Measurements from ENCODE around the gene ZNF554.
A peak's percentile ranks its signal among the peaks of the same experiment; 100 is the strongest.
"Not testable (repeated sequence)": the region's sequence is repeated elsewhere in the genome, so short reads cannot be mapped to it uniquely, and the experiment has no call there.

The ZNF554 gene

DNA sequence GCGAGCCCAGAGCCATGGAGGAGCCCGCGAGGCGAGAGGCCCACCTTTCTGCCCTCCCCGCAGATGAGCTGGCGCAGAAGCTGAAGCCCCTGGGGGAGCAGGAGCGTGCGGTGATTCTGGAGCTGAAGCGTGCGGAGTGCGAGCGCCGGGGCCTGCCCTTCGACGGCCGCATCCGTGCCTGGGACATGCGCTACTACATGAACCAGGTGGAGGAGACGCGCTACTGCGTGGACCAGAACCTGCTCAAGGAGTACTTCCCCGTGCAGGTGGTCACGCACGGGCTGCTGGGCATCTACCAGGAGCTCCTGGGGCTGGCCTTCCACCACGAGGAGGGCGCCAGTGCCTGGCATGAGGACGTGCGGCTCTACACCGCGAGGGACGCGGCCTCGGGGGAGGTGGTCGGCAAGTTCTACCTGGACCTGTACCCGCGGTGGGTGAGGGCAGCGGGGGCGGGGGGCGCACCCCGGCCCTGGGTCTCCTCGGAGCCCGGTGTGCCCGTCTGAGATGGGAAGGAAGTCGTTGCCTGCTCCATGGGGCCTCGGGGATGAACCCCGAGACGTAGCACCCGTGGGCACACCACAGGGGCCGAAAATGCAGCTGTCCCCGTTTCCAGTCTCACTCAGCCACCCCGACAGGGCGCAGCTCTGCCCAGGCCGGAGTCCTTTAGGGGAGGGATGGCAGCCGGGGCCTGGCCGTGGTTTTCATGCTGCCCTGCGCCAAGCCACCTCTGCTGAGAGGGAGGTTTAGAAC is 12.1 kb upstream of the ZNF554 start:
- no peak for DNase-seq (ENCODE audit: low spot score)

- DNase-seq (ENCODE audit: low spot score) = no peak
Measured at GRCh38 chr19:2808129-2808941, 11.3 kb upstream of the ZNF554 start.

DNA sequence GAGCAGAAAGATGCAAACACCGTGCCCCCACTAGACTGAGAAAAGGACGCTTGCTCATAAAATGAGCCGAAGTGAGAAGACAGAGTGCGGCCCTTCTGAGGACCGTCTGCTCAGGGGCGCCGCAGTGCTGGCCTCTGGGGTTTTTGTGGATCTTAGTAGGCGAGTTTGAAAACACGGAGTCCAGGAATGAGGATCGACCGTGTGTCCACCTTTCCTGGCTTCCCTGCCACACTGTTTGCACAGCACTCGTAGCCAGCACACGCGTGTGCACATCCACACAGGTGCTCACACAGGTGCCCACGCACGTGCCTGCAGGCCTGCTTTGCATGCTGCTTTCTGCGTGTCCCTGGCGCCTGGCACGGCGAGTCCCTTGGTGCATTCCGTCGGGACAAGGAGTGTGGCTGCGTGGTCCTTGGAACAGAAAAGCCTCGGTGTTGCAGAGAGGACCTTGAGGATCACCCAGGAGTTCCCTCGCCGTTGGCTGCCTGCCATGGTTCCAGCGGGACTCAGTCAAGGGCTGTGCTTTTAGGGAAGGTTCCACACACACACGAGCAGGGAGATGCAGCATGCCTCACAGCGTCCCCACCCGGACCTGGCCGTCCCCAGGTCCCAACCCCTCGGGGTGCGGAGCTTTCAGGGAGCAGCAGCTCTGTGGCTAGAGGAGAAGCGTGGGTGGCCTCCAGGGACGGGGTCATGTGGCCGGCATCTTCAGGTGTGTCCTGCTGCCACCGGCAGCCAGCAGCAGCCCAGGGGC is 10.1 kb upstream of the ZNF554 start:
- no peak for DNase-seq (ENCODE audit: low spot score)

- no peak for DNase-seq (ENCODE audit: low spot score)
Measured at GRCh38 chr19:2810141-2811091, 9.3 kb upstream of the ZNF554 start.

GRCh38 chr19:2811221-2811722 is 8.4 kb upstream of the ZNF554 start:
- no peak for DNase-seq (ENCODE audit: low spot score)

GRCh38 chr19:2811735-2812413 is 7.8 kb upstream of the ZNF554 start:
- DNase-seq (ENCODE audit: low spot score) = no peak

- no peak for DNase-seq (ENCODE audit: low spot score)
Measured at GRCh38 chr19:2812414-2813234, 7.0 kb upstream of the ZNF554 start.

DNA sequence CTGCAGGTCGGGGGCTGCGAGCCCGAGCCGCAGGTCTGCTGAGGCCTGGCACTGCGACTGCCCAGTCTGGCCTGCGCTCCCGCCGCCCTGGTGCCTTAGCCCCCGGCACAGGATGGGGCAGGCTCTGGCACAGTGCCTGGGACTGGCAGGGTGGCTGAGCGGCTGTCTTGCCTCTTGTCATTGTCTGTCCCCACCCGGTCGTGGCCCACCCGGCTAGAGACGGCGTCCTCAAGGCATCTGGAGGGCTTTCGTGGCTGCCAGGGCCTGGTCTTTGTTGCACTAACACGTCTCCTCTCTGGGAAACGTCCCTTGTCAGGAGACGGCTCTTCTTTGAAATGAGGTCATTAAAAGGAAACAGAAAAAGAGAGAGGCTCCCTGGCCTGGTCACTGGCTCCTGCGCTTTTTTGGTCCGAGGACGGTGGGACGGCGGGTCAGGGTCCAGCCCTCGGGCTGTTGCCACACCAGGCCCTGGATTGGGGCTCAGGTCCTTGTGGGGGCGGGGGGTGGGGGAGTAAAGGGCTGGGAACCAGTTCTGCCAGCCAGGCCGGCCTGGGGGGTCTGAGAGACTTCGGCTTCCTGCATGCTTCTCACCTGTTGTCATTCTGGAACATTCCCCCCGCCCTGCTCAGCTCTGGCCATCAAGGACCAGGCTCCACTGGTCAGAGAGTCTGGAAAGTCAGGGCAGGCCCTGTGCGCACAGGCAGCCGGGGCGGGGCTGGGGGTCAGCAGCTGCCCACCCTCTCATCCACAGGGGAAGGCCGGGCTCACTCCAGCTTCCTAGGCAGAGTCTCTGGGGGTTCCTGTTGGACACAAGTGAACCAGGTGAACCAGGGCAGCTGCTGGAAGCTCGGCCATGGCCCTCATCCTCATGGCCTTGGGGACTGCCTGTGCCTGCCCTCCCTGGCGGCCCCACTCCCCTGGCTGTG is 6.2 kb upstream of the ZNF554 start:
- DNase-seq (ENCODE audit: low spot score) = no peak

- no peak for DNase-seq (ENCODE audit: low spot score)
Measured at GRCh38 chr19:2814426-2814825, 5.2 kb upstream of the ZNF554 start.

DNA sequence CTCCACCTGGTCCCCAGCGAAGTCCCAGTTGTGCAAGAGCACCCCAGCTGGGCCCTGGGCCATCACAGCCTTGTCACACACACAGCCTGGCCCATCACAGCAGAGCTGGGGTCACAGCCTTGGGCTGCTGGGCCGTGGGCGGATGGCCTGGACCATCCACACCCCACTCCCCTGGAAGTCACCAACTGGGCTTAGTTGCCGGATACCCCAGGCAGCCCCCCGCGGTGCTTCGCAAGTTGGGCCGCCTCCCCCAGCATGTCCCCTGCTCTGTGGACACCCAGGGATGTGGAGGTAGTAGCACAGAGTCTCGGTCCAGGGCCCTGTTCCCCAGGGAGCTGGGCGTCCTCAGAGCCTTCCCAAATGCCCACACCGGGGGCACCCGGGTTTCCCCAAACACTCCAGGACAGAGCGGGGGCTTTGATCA is 4.5 kb upstream of the ZNF554 start:
- DNase-seq (ENCODE audit: low spot score) = no peak

GRCh38 chr19:2815923-2816322 is 3.7 kb upstream of the ZNF554 start:
- no peak for DNase-seq (ENCODE audit: low spot score)

DNA sequence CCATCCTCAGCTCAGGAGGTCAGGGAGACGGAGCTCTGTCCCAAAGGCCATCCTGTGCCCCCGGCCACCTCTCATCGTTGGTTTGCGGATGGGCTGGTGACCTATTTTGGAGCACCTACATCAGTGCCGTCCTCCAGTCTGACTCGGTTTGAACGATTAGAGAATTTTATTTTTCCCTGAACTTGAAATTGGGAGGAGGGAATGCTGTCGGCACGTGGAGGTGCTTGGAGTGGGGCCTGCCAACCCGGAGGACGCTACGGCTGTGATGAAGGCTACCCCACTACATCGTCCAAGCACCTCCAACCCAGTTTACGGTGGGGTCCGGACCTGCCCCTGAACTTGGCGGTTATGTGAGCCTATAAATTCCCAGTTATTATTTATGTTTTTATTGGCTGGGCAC is 3.0 kb upstream of the ZNF554 start:
- DNase-seq (ENCODE audit: low spot score) = no peak

DNA sequence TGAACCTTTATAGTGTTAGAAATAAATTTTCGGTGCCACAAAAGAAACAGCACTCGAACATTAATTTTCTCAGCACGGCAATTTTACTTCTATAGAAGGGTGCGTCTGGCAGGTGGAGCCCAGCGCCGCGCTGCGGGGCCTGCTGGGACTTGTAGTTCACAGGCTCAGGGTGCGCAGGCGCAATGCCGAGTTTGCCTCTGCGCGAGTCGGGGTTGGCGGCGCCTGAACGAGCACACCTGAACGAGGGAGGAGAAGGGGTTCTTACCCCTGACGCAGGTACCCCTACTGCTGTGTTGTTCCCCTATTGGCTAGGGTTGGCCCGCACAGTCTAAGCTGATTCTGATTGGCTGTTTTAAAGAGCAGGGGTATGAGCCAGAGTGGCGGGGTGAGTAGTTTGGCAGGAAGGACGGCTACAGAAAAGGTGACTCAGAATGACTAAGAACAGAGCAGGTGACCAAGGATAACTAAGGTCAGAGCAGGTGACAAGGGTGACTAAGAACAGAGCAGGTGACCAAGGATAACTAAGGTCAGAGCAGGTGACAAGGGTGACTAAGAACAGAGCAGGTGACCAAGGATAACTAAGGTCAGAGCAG is 2.3 kb upstream of the ZNF554 start:
- not testable (repeated sequence) for DNase-seq (ENCODE audit: low spot score)

GRCh38 chr19:2820112-2820702 is 539 bp downstream of the ZNF554 start:
- peak; percentile 31 for DNase-seq (ENCODE audit: low spot score)

DNA sequence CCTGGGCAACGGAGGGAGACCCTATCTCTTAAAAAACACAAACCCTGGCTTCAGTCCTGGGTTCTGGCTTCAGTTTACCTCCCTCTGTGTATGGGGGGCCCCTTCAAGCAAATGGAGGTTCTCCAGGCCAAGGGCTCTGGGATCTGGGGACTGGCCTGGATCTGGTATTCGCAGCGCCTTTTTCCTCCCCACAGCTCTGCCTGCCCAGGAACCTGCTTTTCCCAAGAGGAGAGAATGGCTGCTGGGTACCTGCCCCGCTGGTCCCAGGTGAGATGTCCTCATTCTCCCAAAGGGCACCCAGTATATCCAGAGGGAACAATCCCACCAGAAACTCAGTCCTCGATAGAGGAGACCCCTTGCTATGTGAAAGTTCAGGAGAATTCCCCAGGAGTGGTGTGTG is 3.2 kb downstream of the ZNF554 start:
- DNase-seq (ENCODE audit: low spot score) = no peak

DNA sequence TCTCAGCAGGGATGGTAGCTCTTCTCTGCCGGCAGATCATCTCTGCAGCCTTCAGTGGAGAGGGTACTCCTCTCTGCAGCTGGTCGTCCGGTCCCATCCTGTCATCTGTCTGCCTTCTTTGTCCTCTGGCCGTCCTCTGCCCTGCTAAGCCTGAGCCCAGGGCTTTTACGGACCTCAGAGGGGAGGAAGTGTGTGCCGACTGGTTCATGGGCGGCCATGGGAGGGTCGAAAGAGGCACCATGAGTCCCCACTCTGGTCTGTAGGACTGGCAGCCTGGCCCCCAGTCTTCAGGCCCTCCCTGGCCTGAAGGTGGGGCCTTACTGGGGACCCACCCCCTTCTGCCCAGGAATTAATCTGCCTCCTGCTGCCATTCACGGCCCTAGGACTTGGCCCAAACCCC is 4.0 kb downstream of the ZNF554 start:
- DNase-seq (ENCODE audit: low spot score) = no peak

DNA sequence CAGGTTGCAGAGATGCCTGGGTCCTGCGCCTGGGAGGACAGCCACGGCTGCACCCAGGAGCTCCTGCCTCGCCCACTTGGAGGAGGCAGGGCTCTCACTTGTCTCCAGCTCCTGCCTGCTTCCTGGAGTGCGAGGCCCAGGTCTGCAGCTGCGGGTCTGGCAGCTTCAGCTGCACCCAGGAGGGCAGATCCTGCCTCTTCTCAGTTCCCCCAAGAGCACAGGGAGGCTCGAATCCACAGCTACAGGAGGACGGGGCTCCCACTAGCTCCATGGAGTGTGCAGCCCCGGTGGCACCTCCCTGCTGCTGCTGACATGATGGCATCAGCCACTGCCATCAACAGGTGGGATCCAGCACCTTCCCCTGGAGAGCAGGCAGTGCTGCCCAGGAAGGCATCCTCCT is 4.5 kb downstream of the ZNF554 start:
- no peak for DNase-seq (ENCODE audit: low spot score)

- no peak for DNase-seq (ENCODE audit: low spot score)
Measured at GRCh38 chr19:2827022-2827421, 7.4 kb downstream of the ZNF554 start.
